Hepatocyte (in vitro differentiated cells): ENCODE data around the gene JOSD2. TPM values are rescaled to one million over a fixed set of nuclear protein-coding genes. Genes with fewer than 3 reads are reported as not detected.

Source experiments
- DNase-seq: peaks from one replicate; pipeline ENCODE4 v3.0.0-alpha.2; 2016; ENCODE audit warnings: low spot score
- H2AFZ ChIP-seq: fragments of 200-600 bp; sonication (generic); 2 replicates; pipeline ENCODE4 v1.6.0; 2016; ENCODE audit warnings: antibody characterized with exemption, mild to moderate bottlenecking
- H3K27ac ChIP-seq: fragments of 200-600 bp; sonication (generic); 2 replicates; pipeline ENCODE4 v1.5.1; 2016; ENCODE audit warnings: mild to moderate bottlenecking
- H3K27me3 ChIP-seq: fragments of 200-600 bp; sonication (generic); 2 replicates; pipeline ENCODE4 v1.6.1; 2016
- H3K36me3 ChIP-seq: fragments of 200-600 bp; sonication (generic); replicated peaks from 2 replicates; pipeline ENCODE4 v1.5.1; 2016; ENCODE audit warnings: low read depth; ENCODE audit not compliant: insufficient read depth
- H3K4me1 ChIP-seq: fragments of 200-600 bp; sonication (generic); 2 replicates; pipeline ENCODE4 v1.5.1; 2016; ENCODE audit warnings: mild to moderate bottlenecking, moderate library complexity; ENCODE audit not compliant: insufficient read depth
- H3K4me2 ChIP-seq: fragments of 200-600 bp; sonication (generic); 2 replicates; pipeline ENCODE4 v1.6.0; 2016
- H3K4me3 ChIP-seq: fragments of 200-600 bp; sonication (generic); 2 replicates; pipeline ENCODE4 v1.5.1; 2016; ENCODE audit warnings: mild to moderate bottlenecking
- H3K79me2 ChIP-seq: fragments of 200-600 bp; sonication (generic); 2 replicates; pipeline ENCODE4 v1.6.0; 2017; ENCODE audit warnings: mild to moderate bottlenecking
- H3K9me2 ChIP-seq: fragments of 200-600 bp; sonication (generic); replicated peaks from 2 replicates; pipeline ENCODE4 v1.6.0; 2017; ENCODE audit warnings: mild to moderate bottlenecking; ENCODE audit not compliant: insufficient read depth
- H3K9me3 ChIP-seq: fragments of 200-600 bp; sonication (generic); 2 replicates; pipeline ENCODE4 v1.5.1; 2016; ENCODE audit warnings: low read depth, mild to moderate bottlenecking
- H4K20me1 ChIP-seq: fragments of 200-600 bp; sonication (generic); 2 replicates; pipeline ENCODE4 v1.6.0; 2016; ENCODE audit warnings: mild to moderate bottlenecking; ENCODE audit not compliant: insufficient read depth, poor library complexity, severe bottlenecking
- EZH2 ChIP-seq: fragments of 200-600 bp; sonication (generic); IDR thresholded peaks from 2 replicates; pipeline ENCODE4 v1.6.1; 2016; ENCODE audit warnings: antibody characterized with exemption, mild to moderate bottlenecking, borderline replicate concordance
- EZH2phosphoT487 ChIP-seq: fragments of 200-600 bp; sonication (generic); IDR thresholded peaks from one replicate; pipeline ENCODE4 v1.6.1; 2018; ENCODE audit warnings: antibody characterized with exemption, mild to moderate bottlenecking, low read depth, moderate library complexity; ENCODE audit not compliant: unreplicated experiment, severe bottlenecking
- WGBS: methylation state at CpG from one replicate; pipeline ENCODE4 v1.1.6; 2016; ENCODE audit warnings: low lambda C conversion rate; ENCODE audit errors: missing lambda C conversion rate; 5-methylcytosine and 5-hydroxymethylcytosine counted together
- polyA plus RNA-seq: library from polyadenylated mRNA; unstranded; fragments of >200 nt; fragmentation: Nextera tagmentation; extraction: Ambion mirVana; gene quantifications from 2 replicates; pipeline ENCODE4 v1.2.1, GENCODE V29; 2016
- total RNA-seq: library from RNA; depleted of rRNA; stranded (reverse); fragments of >200 nt; gene quantifications from 2 replicates; pipeline ENCODE4 v1.2.3, GENCODE V29; 2014
- TF ChIP-seq, protein P1 (sequence below): fragments of 200-600 bp; sonication (generic); IDR thresholded peaks from 2 replicates; pipeline ENCODE4 v1.5.1; 2016; ENCODE audit warnings: antibody characterized with exemption, mild to moderate bottlenecking; ENCODE audit not compliant: poor library complexity

JOSD2 gene
- total and polyA plus RNA-seq, 2 experiments from 2014 or later, result 19.0 to 82.9 TPM

DNA sequence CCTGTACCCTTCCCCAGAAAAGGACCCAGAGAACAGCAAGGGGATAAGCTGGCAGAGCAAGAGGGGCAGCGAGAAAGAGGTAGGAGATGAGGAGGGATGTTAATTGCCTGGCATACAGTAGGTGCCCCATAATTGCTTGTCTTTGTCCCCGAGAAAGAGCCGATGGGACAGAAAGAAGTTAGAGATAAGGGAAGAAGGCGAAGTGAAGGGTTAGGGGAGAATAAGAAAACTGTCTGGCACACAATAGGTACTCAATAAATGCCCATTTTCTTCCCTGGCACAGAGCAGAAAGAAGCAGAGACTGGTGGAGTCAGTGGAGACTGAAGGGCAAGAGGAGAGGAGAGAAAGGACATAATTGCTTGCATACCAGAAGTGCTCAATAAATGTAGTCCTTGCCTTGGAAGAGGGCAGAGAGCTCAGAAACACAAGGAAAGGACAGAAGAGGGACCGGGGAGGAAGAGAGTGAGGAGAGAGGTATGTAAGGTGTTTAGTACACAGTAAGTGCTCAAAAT is 15.9 kb downstream of the JOSD2 start:
- no peak overlapping the region for H3K4me2 ChIP-seq
- no peak for TF ChIP-seq EZH2
- H3K4me1 ChIP-seq, result no peaks in the 10 kb centered on the region
- H3K79me2 ChIP-seq, result no peaks in the 10 kb centered on the region
- no peaks in the 10 kb centered on the region for H3K36me3 ChIP-seq
- no peak for DNase-seq
- no peaks in the 10 kb centered on the region for H3K9me2 ChIP-seq
- no peak overlapping the region for H3K27ac ChIP-seq
- 89% methylated on average over 5 of the region's 5 CpGs for WGBS
- H3K9me3 ChIP-seq, result no peaks in the 10 kb centered on the region
- H4K20me1 ChIP-seq, result no peaks in the 10 kb centered on the region
- H3K4me3 ChIP-seq, result no peak overlapping the region
- no peak overlapping the region for H2AFZ ChIP-seq
- H3K27me3 ChIP-seq, result peaks cover 23% of the 10 kb centered on the region

DNA sequence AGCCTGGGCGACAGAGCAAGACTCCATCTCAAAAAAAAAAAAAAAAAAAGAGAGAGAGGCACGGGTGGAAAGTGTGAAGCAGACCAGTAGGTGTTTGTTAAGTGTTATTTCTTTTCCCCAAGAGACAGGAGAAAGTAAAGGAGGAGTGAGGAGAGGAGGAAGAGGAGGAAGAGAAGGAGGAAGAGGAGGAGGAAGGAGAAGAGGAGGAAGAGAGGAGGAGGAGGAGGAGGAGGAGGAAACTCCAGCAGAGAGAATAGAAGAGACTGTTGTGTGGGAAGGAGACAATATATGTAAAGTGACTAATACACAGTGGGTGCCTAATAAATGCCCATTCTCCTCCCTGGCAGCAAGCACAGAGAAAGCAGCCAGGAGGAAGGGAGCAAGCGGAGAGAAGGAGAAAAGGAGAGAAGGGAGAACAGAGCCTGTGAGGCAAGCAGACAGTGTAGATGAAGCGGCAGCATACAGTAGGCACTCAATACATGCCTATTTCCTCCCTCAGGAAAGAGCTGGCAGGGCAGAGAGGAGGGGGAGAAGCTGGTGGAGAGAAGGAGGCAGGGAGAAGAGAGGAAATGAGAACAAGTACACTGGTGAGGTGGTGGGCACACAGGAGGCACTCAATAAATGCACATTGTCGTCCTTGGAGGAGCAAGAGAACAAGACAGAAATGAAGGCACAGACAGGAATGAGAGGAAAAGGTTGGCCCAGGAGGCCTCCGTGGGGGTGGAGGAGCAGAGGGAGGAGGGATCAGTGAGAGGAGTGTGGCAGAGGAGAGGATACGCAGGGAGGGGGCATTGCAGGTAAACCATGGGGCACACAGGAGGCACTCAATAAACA is 16.6 kb downstream of the JOSD2 start:
- no peak overlapping the region for H3K27ac ChIP-seq
- H2AFZ ChIP-seq, result no peak overlapping the region
- H3K4me1 ChIP-seq, result no peaks in the 10 kb centered on the region
- no peaks in the 10 kb centered on the region for H3K79me2 ChIP-seq
- no peaks in the 10 kb centered on the region for H3K9me2 ChIP-seq
- H3K36me3 ChIP-seq, result no peaks in the 10 kb centered on the region
- WGBS, result 73% methylated on average over 4 of the region's 7 CpGs
- H3K4me3 ChIP-seq, result no peak overlapping the region
- H3K27me3 ChIP-seq, result peaks cover 21% of the 10 kb centered on the region
- no peak for DNase-seq
- H3K9me3 ChIP-seq, result no peaks in the 10 kb centered on the region
- H4K20me1 ChIP-seq, result no peaks in the 10 kb centered on the region
- no peak overlapping the region for H3K4me2 ChIP-seq
- TF ChIP-seq EZH2phosphoT487 (no peak), EZH2 (no peak)
- TF ChIP-seq, protein P1, sequence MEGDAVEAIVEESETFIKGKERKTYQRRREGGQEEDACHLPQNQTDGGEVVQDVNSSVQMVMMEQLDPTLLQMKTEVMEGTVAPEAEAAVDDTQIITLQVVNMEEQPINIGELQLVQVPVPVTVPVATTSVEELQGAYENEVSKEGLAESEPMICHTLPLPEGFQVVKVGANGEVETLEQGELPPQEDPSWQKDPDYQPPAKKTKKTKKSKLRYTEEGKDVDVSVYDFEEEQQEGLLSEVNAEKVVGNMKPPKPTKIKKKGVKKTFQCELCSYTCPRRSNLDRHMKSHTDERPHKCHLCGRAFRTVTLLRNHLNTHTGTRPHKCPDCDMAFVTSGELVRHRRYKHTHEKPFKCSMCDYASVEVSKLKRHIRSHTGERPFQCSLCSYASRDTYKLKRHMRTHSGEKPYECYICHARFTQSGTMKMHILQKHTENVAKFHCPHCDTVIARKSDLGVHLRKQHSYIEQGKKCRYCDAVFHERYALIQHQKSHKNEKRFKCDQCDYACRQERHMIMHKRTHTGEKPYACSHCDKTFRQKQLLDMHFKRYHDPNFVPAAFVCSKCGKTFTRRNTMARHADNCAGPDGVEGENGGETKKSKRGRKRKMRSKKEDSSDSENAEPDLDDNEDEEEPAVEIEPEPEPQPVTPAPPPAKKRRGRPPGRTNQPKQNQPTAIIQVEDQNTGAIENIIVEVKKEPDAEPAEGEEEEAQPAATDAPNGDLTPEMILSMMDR, result no peak

DNA sequence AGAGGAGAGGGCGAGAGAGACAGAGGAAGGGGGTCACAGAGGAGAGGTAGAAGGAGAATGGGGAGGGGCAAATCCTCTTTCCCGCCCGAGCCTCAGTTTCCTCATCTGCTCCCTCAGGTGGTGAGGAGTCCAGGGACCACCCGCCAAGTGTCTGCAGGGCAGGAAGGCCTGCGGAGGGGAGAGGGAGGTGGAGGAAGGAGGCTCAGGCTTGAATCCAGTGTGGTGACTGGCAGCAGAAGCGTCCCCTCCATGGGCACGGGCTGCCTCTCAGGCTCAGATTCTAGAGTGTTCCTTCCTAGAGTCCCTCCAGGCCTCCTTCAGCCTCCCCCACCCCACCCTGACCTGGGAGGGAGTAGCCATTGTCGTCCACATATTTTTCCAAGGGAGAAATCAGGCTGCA is 17.8 kb downstream of the JOSD2 start:
- no peak for DNase-seq
- Histone ChIP-seq H3K4me1 (no peaks in the 10 kb centered on the region), H3K27ac (no peak overlapping the region), H3K4me2 (no peak overlapping the region), H3K9me3 (no peaks in the 10 kb centered on the region), H3K9me2 (no peaks in the 10 kb centered on the region), H4K20me1 (no peaks in the 10 kb centered on the region), H2AFZ (no peak overlapping the region), H3K27me3 (peaks cover 18% of the 10 kb centered on the region), H3K36me3 (no peaks in the 10 kb centered on the region), H3K79me2 (no peaks in the 10 kb centered on the region), H3K4me3 (no peak overlapping the region)
- 70% methylated on average over 7 of the region's 8 CpGs for WGBS
- TF ChIP-seq, protein P1, result no peak
- TF ChIP-seq EZH2phosphoT487 (no peak), EZH2 (no peak)

DNA sequence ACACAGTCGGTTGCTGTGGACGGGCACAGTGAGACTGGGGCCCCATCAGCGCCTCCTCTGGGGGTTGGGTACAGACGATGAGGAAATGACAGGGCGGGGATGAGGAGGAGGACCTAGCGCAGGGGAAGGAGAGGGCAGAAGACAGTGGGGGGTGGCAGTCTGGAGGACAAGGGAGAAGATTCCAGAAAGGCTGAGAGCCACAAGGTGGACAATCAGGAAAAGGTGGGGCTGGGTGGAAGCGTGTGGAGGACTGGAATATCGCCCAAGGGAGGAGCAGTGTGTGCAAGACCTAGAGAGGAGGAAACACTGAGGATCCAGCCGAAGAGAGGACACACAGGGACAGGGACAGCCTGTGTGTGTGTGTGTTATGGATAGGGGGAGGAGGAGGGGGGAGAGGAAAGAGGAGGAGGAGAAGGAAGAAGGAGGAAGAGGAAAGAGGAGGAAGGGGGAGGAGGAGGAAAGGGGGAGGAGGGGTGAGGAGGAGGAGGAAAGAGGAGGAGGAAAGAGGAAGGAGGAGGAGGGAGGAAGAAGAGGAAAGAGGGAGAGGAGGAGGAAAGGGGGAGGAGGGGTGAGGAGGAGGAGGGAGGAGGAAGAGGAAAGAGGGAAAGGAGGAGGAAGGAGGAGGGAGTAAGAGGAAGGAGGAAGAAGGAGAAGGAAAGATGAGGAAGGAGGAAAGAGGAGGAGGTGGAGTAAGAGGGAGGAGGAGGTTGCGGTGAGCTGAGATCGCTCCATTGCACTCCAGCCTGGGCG is 18.5 kb downstream of the JOSD2 start:
- Histone ChIP-seq H3K27ac (no peak overlapping the region), H3K27me3 (peaks cover 18% of the 10 kb centered on the region), H3K9me2 (no peaks in the 10 kb centered on the region), H3K4me1 (no peaks in the 10 kb centered on the region), H4K20me1 (no peaks in the 10 kb centered on the region), H3K4me3 (no peak overlapping the region), H3K9me3 (no peaks in the 10 kb centered on the region), H3K79me2 (no peaks in the 10 kb centered on the region), H3K4me2 (peak overlapping the region; percentile 51), H2AFZ (no peak overlapping the region), H3K36me3 (no peaks in the 10 kb centered on the region)
- no peak for DNase-seq
- 25% methylated on average over 9 of the region's 12 CpGs for WGBS
- TF ChIP-seq EZH2, result no peak
- TF ChIP-seq, protein P1, result no peak
- no peak for TF ChIP-seq EZH2phosphoT487
